GM19372 (cell line): ENCODE results near the gene CERKL.
A peak's percentile ranks its signal among the peaks of the same experiment; 100 is the strongest.

ENCODE experiments used
- ATAC-seq: cut with Tn5 transposase; IDR thresholded peaks from one replicate; pipeline ENCODE4 v1.9.1; 2021; ENCODE audit warnings: mild to moderate bottlenecking, low read depth, moderate library complexity; ENCODE audit not compliant: unreplicated experiment

CERKL gene

DNA sequence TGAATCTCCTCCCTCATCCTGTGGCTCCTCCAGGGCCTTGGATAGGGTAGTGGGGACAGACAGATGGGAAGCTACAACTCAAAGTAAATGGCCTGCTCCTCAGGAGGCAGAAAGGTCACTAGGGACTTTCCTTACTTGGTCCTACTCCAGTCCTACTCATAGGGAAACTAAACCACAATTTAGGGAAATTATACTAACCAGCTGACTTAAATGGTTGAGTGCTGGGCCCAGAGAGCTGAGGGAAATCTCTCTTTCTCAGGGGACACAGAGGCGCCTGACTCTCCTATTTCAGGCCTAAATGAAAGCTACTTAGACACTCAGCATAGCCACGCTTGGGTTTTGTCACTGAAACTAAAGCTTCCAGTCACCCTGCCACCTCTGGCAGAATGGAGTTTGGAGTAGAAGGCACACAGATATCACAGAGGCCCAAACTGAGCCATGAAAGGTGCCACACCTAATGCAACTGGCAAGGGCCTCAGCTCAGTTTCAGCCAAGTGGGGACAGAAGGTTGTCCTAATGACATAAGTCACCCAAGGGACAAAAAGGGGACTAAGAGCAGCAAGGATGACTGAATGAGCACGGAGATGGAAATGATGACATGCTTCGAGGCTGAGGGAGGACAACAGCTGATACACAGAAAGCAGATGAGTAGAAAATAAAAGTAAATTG lies 24.0 kb downstream of the CERKL start:
- peak; percentile 64 for ATAC-seq

- ATAC-seq: no peak
Measured at GRCh38 chr2:181628590-181629585, 28.0 kb downstream of the CERKL start.

GRCh38 chr2:181627545-181627944 lies 29.4 kb downstream of the CERKL start:
- ATAC-seq: no peak

DNA sequence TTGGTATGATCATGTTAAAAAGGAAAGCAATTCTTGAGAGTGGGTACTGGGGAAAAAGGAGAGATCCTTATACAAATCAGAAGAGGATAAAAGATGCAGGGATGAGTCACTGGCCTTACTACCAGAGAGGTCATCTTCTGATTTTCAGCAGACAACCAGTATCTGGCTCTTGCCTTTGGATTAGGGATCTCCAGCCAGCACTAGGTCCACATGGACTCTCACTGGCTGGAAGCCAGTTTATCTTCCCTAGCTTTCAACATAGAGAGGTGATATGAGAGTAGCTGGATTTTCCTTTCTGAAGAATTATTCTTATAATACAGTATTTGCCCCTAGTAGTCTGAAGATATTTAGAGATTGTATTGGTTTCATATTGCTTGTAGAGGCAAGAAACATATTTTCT lies 30.2 kb downstream of the CERKL start:
- ATAC-seq: no peak

DNA sequence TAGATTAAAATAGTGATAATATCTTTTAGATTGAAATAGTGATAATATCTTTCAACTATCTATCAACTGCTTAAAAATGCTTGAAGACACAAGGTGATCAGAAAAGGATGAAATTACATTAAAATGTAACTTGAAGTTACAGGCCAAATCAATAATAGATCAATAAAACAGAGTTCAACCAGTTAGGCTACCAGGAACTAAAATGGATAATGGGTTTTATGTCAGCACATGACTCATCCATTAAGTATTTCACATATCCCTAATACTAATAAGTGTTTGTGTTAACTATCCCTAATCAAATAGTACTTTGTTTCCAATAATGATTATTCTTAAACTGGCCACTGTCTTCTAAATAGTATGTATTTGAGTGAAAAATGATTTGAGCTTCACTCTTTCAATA lies 33.7 kb downstream of the CERKL start:
- no peak for ATAC-seq

- ATAC-seq: no peak
Measured at GRCh38 chr2:181621779-181622490, 35.0 kb downstream of the CERKL start.

GRCh38 chr2:181619516-181619915 lies 37.4 kb downstream of the CERKL start:
- ATAC-seq: no peak

DNA sequence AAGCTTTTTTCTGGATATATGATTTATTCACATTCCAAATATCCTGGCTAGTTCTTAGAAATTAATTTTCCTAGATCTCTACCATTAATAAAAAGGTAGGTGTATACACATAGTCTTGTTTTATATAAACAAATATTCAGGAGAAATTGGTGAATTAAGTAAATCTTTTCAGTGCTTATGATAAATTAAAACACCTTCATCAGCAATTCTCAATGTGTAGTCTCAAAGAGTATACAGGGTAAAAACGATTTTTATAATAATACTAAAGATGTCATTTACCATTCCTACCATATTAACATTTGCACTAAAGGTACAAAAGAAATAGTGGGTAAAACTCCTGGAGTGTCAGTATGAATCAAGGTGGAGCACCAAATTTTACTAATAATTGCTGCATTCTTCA lies 40.2 kb downstream of the CERKL start:
- ATAC-seq: no peak

DNA sequence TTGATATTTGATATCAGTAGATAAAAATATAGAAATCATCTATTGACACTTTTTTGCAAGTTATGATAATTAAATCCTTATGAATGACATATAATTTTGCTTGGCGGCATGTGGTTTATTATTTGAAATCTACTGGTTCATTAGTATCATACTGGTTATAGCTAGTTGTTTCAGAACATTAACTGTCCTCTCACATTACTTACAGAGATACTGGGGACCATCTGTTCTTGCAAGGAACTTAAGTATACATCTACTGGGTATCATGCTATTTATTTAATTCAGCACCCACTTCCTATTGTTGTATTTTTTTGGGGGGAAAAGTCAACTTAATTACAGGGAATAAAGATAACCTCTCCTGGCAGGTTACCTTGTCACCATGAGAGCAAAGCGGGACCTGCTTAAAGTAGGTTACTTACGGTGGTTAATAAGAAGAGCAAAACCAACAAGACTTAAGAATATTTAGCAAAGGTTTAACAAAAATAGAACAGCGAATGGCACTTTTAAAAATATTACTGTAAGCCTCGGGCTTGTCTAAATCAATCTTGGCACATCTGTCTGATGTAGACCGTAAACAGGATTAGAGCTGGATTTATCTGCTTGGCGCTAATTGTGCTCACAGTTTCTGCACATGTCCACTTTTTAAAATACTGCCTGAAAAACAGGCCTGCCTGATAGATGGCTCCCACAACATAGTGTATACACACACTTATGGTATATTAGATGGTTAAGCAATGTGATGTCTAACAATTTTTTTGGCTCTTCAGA lies 41.8 kb downstream of the CERKL start:
- ATAC-seq: no peak

DNA sequence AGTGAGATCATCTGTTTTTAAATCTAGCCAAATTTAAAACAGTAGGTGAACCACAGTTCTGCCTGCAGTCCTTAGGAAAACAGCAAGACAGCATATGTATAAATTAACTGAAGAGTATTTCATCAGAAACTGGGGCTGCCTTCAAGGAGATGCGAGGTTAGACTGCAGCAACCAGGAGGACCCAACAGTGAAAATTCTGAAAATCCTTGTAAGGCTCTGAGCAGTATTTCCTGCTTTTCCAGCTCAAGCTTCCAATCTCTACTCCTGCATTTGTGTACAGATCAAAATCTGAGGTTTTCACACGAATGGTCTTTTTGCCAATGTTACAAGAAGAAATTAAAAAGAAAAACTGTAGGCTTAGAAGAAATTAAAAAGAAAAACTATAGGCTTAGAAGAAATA lies 43.7 kb downstream of the CERKL start:
- ATAC-seq: no peak

- ATAC-seq: no peak
Measured at GRCh38 chr2:181607629-181608590, 49.0 kb downstream of the CERKL start.

DNA sequence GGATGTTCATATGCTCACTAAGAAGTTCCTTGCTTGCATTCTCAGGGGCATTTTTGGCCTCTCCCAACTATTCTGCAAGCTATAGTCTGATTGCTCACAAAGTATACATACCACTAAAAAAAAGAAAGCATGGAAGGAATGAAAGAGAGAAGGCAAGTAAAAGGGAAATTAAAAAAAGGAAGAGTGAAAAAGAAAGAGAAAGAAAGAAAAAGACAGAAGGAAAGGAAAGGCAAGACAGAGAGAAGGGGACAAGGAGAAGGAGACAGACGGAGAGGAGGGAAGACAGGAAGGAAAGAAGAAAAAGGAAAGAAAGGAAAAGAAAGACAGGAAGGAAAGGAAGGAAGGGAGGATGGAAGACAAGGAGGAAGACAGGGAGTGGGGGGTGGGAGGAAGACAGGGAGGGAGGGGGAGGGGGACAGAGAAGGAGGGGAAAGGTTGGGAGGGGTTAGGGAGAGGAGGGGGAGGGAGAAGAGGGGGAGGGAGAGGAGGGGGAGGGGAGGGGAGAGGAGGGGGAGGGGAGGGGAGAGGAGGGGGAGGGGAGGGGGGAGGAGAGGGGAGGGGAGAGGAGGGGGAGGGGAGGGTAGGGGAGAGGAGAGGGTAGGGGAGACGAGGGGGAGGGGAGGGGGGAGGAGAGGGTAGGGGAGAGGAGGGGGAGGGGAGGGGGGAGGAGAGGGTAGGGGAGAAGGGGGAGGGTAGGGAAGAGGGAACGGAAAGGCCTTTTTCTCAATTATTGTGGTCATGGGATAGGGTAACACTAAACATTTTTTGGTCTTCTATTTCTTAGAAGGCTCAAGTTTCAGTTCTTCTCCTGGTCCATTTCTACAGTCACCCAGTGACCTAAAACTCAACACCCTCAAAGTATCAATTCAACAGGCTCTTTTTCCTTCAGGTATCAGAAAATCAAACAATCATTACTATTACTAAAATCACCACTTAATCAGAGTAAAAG lies 50.7 kb downstream of the CERKL start:
- ATAC-seq: no peak

- ATAC-seq: no peak
Measured at GRCh38 chr2:181602017-181602416, 54.9 kb downstream of the CERKL start.

GRCh38 chr2:181596556-181596955 lies 60.3 kb downstream of the CERKL start:
- ATAC-seq: no peak

- ATAC-seq: no peak
Measured at GRCh38 chr2:181594322-181594721, 62.6 kb downstream of the CERKL start.

- no peak for ATAC-seq
Measured at GRCh38 chr2:181589779-181590178, 67.1 kb downstream of the CERKL start.

DNA sequence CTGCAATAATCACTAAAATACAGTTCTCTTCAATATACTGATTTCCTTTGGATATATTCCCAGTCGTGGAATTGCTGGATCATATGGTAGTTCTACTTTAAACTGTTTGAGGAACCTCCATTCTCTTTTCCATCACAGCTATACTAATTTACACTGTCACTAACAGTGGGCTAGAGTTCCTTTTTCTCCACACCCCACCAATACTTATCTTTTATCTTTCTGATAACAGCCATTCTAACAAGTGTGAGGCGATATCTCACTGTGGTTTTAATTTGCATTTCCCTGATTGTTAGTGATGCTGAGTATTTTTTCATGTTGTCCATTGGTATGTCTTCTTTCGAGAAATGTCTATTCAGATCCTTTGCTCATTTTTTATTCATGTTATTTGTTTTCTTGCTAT lies 68.4 kb downstream of the CERKL start:
- ATAC-seq: no peak

GRCh38 chr2:181586569-181587081 lies 70.3 kb downstream of the CERKL start:
- peak; percentile 93 for ATAC-seq
